Renal pelvis (tissue), 12 donors: ENCODE measurements around the gene FOXC2. TPM values are rescaled to one million over a fixed set of nuclear protein-coding genes. Genes with fewer than 3 reads are reported as not detected.

Experiments
- DNase-seq: peaks from one replicate; pipeline ENCODE4 v3.0.0-alpha.2; 2013
- long read RNA-seq, 16 experiments: transcript quantifications; one replicate each; lab custom pipeline, GENCODE V29; 2026
- polyA plus RNA-seq, 3 donors: library from polyadenylated mRNA; unstranded; fragments of 120-200 nt; gene quantifications; one replicate each; pipeline ENCODE4 v1.2.1, GENCODE V29; 2013; ENCODE audit not compliant: insufficient read length in 3 of 3

The FOXC2 gene
- 10 to 100 TPM; 38.0 to 56.3 (median 48.5) TPM for polyA plus RNA-seq
- long read RNA-seq, donor 1, transcript FOXC2-201 (1 exons, 2,478 nt): major isoform, 31 of 56 reads
- long read RNA-seq, donor 1, transcript FOXC2-202 (1 exons, 2,900 nt): minor isoform, 25 of 56 reads
- long read RNA-seq, donor 1, partial matches to known transcripts: 0 of 56 reads
- long read RNA-seq, donor 1, other reads (novel, unspliced or antisense): 0 of 56 reads
- long read RNA-seq, donor 2, transcript FOXC2-202 (1 exons, 2,900 nt): major isoform, 29 of 42 reads
- long read RNA-seq, donor 2, transcript FOXC2-201 (1 exons, 2,478 nt): minor isoform, 13 of 42 reads
- long read RNA-seq, donor 2, partial matches to known transcripts: 0 of 42 reads
- long read RNA-seq, donor 2, other reads (novel, unspliced or antisense): 0 of 42 reads
- long read RNA-seq, donor 3, transcript FOXC2-201 (1 exons, 2,478 nt): major isoform, 39 of 67 reads
- long read RNA-seq, donor 3, transcript FOXC2-202 (1 exons, 2,900 nt): minor isoform, 28 of 67 reads
- long read RNA-seq, donor 3, partial matches to known transcripts: 0 of 67 reads
- long read RNA-seq, donor 3, other reads (novel, unspliced or antisense): 0 of 67 reads
- long read RNA-seq, donor 4, transcript FOXC2-202 (1 exons, 2,900 nt): minor isoform, 24 of 54 reads
- long read RNA-seq, donor 4, transcript FOXC2-201 (1 exons, 2,478 nt): major isoform, 30 of 54 reads
- long read RNA-seq, donor 4, partial matches to known transcripts: 0 of 54 reads
- long read RNA-seq, donor 4, other reads (novel, unspliced or antisense): 0 of 54 reads
- long read RNA-seq, donor 5, transcript FOXC2-201 (1 exons, 2,478 nt): major isoform, 20 of 36 reads
- long read RNA-seq, donor 5, transcript FOXC2-202 (1 exons, 2,900 nt): minor isoform, 16 of 36 reads
- long read RNA-seq, donor 5, partial matches to known transcripts: 0 of 36 reads
- long read RNA-seq, donor 5, other reads (novel, unspliced or antisense): 0 of 36 reads
- long read RNA-seq, donor 6, transcript FOXC2-201 (1 exons, 2,478 nt): major isoform, 35 of 57 reads
- long read RNA-seq, donor 6, transcript FOXC2-202 (1 exons, 2,900 nt): minor isoform, 22 of 57 reads
- long read RNA-seq, donor 6, partial matches to known transcripts: 0 of 57 reads
- long read RNA-seq, donor 6, other reads (novel, unspliced or antisense): 0 of 57 reads
- long read RNA-seq, donor 7, transcript FOXC2-201 (1 exons, 2,478 nt): major isoform, 64 of 102 reads
- long read RNA-seq, donor 7, transcript FOXC2-202 (1 exons, 2,900 nt): minor isoform, 38 of 102 reads
- long read RNA-seq, donor 7, partial matches to known transcripts: 0 of 102 reads
- long read RNA-seq, donor 7, other reads (novel, unspliced or antisense): 0 of 102 reads
- long read RNA-seq, donor 8, transcript FOXC2-201 (1 exons, 2,478 nt): major isoform, 27 of 40 reads
- long read RNA-seq, donor 8, transcript FOXC2-202 (1 exons, 2,900 nt): minor isoform, 13 of 40 reads
- long read RNA-seq, donor 8, partial matches to known transcripts: 0 of 40 reads
- long read RNA-seq, donor 8, other reads (novel, unspliced or antisense): 0 of 40 reads
- long read RNA-seq, donor 9, transcript FOXC2-201 (1 exons, 2,478 nt): minor isoform, 27 of 55 reads
- long read RNA-seq, donor 9, transcript FOXC2-202 (1 exons, 2,900 nt): major isoform, 28 of 55 reads
- long read RNA-seq, donor 9, partial matches to known transcripts: 0 of 55 reads
- long read RNA-seq, donor 9, other reads (novel, unspliced or antisense): 0 of 55 reads
- long read RNA-seq, donor 10, transcript FOXC2-201 (1 exons, 2,478 nt): major isoform, 29 of 50 reads
- long read RNA-seq, donor 10, transcript FOXC2-202 (1 exons, 2,900 nt): minor isoform, 21 of 50 reads
- long read RNA-seq, donor 10, partial matches to known transcripts: 0 of 50 reads
- long read RNA-seq, donor 10, other reads (novel, unspliced or antisense): 0 of 50 reads
- long read RNA-seq, donor 11, transcript FOXC2-201 (1 exons, 2,478 nt): major isoform, 49 of 81 reads
- long read RNA-seq, donor 11, transcript FOXC2-202 (1 exons, 2,900 nt): minor isoform, 32 of 81 reads
- long read RNA-seq, donor 11, partial matches to known transcripts: 0 of 81 reads
- long read RNA-seq, donor 11, other reads (novel, unspliced or antisense): 0 of 81 reads
- long read RNA-seq, donor 12, transcript FOXC2-202 (1 exons, 2,900 nt): major isoform, 38 of 68 reads
- long read RNA-seq, donor 12, transcript FOXC2-201 (1 exons, 2,478 nt): minor isoform, 30 of 68 reads
- long read RNA-seq, donor 12, partial matches to known transcripts: 0 of 68 reads
- long read RNA-seq, donor 12, other reads (novel, unspliced or antisense): 0 of 68 reads
- long read RNA-seq, donor 13, transcript FOXC2-202 (1 exons, 2,900 nt): minor isoform, 18 of 76 reads
- long read RNA-seq, donor 13, transcript FOXC2-201 (1 exons, 2,478 nt): major isoform, 58 of 76 reads
- long read RNA-seq, donor 13, partial matches to known transcripts: 0 of 76 reads
- long read RNA-seq, donor 13, other reads (novel, unspliced or antisense): 0 of 76 reads
- long read RNA-seq, donor 14: 0 reads
- long read RNA-seq, donor 15: 0 reads
- long read RNA-seq, donor 16, transcript FOXC2-201 (1 exons, 2,478 nt): major isoform, 57 of 82 reads
- long read RNA-seq, donor 16, transcript FOXC2-202 (1 exons, 2,900 nt): minor isoform, 25 of 82 reads
- long read RNA-seq, donor 16, partial matches to known transcripts: 0 of 82 reads
- long read RNA-seq, donor 16, other reads (novel, unspliced or antisense): 0 of 82 reads

DNA sequence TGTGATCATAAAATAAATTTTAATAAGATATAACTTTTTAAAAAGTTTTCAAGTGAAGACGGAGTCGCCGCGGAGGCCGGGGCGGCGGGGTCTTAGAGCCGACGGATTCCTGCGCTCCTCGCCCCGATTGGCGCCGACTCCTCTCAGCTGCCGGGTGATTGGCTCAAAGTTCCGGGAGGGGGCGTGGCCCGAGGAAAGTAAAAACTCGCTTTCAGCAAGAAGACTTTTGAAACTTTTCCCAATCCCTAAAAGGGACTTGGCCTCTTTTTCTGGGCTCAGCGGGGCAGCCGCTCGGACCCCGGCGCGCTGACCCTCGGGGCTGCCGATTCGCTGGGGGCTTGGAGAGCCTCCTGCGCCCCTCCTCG is at the start of gene FOXC2:
Gene FOXC2, plus strand, starts transcription at position 229 of the 365 bp plus-strand sequence. CDS start 507 bp downstream, outside the sequence.
- peak; percentile 97 for DNase-seq

DNA sequence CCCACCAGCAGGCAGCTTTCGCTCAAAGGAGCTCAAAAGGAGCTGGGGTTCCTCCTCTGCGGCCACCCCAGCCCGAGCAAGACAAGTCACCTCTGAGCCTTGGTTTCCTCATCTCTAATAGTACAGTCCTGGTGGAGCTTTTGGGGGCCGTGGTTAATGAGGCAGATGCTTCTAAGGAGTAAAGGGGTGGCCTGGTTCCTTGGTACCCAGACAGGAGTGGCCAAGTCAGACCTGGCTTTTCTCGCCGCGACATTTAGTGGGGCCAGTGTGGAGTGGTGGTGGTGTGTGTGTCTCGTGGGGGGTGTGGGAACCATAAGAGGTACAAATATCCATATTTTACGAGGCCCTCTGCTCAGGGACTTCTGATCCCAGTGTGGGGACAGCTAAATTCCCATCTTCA is 49.6 kb upstream of the FOXC2 start:
- DNase-seq: no peak

DNA sequence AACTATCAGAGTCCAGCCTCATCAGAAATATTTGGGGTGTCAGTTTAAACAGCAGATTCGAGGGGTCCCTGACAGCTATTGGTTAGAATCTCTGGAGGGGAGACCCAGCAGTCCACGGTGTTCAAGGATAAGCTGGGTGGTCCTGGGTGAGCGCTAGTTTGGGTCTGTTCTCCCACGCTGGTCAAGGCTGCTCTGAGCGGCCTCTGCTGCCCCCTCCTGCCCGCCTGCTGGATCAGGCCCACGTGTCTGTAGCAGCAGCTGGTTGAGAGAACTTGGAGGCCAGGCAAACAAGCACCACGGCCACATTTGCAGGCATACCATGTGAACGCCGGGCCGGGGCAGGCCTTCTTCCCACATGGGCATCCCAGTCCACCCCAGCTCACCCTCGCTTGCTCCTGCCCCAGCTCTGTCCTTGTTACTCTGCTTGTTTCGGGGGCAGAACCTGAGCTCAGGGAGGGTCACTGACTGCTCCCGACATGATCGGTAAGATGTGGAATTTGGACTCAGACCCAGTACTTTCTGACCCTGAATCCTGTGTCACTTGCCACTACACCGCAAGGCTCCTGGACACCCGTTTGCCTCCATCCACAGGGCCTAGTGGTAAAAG is 48.9 kb upstream of the FOXC2 start:
- DNase-seq: no peak

DNA sequence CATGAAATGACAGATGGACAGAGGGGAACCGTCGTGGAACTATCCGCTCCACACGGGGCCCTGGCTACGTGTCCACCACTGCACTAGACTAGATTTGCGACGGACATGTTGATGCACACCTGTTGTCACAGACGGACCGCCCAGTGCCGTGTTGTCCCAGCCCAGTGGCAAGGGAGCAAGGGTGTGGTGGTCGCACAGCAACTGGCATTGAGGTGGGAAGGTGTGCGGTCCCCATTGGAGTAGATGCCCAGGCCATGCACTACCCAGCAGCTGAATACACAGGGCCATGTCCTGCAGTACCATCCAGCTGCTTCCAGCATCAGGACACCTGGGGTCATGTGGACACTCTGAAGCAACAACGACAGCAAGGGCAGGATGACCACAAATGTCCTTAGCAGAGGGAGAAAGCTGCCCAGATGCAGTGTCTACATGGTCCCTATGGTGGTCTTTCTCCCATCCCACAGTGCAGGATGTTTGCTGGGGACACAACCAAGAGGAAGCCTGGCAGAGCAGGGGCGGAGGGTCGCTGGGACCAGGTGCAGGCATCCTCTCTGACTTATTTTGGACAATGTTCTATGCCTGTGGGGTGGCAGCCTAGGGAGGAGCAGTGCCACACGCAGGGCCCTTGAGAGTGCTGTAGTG is 47.5 kb upstream of the FOXC2 start:
- no peak for DNase-seq

DNA sequence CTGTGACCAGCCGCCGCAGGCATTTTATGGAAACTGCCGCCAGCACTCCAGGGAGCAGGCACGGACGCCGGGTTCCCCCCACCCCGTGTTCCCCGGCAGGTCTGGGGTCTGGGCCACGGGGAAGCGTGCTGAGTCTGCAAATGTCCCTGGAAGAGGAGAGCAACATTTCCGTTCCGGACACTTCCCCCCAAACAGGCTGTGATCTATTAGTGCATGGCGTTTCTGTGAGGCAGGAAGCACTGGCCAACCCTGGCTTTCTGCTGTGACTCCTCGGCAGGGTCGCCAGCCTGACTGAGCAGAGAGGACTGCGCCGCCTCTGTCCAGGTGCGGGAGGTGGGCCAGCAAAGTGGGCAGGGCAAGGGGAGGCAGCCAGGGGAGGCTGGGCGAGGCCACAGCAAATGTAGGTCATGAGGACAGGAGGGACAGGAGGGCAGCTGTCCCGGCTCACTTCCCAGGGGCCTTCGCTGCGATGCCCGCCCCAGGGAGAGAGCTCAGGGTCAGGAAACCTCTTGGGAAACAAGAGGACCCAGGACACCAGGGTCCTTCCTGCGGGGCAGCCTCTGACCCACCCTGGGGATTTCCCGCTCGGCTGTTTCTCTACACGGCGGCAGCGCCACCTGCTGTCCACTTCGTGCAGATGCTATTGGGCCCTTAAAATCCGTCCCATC is 46.8 kb upstream of the FOXC2 start:
- DNase-seq: no peak

DNA sequence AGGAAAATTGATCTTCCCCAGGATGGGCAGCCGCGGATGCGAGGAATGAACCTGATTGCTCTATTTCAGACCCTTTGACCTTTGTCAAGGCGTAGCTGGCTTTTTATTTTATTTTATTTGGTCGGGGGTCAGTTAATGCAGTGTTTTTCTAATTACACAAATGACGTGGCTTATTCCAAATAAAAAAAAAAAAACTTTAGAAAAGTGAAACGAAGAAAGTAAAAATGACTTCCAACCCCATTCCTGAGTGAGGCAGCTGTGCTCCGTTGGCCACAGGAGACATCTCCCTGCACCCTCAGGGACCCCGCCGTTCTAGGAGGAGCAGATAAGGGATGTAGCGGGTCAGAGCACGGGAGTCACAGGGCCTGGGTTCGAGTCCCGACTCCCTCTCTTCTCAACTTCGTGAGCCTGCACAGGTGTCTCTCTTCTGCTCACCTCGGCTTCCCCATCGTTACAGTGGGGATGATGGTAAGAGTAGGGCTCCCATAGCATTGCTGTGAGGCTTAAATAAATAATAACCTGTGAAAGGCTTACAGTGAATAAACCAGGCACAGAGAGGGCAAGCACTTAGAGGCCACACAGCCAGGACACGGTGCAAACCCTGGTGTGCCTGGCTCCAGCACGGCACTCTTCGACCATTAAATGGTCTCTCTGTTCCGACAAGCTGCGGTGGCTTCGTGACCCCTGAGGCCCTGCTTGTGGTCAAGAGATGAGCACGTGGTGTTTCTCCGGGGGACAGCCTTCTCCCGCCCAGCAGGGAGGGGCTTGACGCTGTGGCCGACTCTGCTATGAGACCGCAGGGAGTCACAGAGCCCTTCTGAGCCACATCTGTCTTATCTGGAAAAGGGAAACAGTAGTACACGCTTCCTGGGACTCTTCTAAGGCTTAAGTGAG is 46.1 kb upstream of the FOXC2 start:
- DNase-seq: no peak

DNA sequence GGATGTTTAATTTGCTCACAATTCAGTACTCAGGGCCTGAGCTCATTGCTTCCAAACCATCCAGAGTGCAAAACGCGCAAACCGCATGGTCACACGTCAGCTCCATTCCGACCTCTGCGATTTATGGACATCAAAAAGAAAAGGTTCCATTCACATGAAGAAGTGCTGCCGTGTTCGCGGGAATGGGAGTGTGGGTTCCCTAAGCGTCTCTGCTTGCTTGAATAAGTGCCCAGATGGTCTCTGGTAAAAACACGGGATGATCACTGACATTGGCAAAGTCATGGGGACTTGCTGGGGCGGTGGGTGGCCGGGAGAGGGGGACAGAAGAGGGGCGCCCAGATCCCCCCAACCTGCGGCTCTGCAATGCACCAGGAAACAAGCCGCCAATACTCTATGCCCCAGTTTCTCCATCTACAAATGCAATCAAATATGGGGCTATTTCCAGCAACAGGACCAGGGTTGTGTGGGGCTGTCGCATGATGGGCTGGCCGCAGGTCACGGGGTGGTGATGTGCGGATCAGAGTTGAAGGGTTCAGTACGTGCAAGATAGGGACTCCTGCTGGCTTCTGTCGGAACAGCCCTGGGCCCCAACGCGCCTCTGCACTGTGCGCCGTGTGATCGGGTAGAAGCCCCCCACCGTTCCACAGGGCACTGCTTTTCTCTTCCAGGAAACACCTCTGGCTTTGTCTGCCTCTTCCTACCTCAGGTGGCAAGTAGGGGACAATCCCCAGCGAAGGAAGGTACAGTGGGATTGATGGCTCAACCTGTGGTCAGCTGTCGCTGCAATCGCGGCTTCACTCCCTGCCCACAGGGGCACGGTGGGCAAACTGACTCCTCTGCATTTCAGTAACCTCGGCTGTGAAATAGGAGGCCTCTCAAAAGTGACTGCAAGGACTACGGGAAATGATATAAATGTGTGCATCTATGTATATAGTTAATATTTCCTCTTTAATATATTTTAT is 45.1 kb upstream of the FOXC2 start:
- DNase-seq: no peak

DNA sequence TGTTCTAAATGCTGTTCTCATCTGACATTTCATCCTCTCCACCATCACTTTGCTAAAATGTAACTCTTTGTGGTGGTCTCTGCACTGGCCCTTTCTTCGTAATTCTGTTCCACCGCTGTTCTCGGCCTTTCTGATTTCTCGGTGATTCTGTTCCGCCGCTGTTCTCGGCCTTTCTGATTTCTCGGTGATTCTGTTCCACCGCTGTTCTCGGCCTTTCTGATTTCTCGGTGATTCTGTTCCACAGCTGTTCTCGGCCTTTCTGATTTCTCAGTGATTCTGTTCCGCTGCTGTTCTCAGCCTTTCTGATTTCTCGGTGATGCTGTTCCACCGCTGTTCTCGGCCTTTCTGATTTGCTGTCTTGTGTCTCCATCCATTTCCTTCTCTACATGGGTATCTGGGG is 44.0 kb upstream of the FOXC2 start:
- no peak for DNase-seq

DNA sequence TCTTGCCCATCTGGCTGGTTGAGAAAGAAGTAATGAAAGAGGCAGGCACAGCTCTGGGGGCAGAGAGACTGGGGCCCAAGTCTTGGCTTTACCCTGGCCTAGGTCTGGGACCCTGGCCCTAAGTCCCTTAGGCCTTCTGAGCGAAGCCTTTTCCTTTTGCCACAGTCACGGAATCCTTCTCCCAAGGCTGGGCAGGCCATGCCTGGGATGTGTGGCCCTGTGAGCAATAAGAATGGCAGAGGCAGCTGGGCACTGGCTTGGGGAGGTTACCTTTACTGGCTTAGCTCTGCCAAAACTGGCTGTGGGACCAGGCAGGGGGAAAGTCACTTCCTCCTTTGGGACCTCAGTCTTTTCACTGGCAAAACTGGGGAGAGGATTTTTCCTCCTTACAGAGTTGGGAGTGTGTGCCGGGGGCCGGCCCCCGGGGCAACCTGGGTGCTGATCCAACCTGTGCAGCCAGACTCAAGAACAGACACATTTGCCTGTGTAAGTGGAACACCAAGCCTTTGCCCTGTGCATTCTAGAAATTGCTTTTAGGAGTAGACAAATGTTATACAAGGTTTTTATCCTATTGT is 43.4 kb upstream of the FOXC2 start:
- no peak for DNase-seq

DNA sequence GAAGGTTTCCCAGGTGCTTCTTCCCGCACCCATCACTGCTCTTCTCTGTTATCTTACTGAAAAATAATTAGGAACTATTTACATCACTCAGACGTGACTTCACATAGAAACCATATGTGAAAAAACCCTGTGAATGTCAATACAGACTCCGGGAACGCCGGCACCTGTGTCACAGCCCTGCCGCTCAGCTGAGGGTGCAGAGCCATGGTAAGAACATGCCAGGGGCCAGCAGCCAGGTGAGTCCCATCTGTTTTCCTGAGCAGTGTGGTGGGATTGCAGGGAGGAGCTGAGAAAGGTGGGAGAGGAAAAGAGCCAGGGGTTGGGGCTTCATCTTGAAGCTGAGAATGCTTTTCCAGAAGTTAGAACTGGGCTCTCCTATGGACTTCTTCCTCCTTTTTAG is 42.6 kb upstream of the FOXC2 start:
- no peak for DNase-seq

DNA sequence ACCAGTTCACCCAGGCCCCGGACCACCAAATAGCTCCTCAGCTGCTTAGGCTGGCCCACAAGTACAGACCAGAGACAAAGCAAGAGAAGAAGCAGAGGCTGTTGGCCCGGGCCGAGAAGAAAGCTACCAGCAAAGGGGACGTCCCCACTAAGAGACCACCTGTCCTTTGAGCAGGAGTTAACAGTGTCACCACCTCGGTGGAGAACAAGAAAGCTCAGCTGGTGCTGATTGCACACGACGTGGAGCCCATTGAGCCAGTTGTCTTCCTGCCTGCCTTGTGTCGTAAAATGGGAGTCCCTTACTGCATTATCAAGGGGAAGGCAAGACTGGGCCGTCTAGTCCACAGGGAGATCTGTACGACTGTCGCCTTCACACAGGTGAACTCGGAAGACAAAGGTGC is 40.9 kb upstream of the FOXC2 start:
- DNase-seq: no peak

DNA sequence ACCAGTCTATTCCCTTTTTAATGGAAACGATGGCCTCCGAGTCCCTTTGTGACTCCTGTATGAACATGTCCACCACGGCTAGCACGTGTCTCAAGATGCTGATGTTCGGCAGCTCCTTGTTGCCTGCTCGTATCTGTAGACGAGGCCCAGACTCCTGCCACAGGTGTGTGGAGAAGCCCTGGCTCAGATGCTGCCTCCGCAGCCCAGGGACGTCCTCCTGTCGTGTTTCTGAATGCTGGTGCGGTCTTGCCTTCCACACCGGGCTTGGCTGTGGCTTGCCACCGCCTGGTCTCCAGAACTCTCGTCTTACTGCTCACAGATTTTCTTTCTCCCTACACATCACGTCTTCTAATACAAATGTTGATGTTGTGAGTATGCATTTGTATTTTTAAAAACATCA is 39.3 kb upstream of the FOXC2 start:
- DNase-seq: no peak

DNA sequence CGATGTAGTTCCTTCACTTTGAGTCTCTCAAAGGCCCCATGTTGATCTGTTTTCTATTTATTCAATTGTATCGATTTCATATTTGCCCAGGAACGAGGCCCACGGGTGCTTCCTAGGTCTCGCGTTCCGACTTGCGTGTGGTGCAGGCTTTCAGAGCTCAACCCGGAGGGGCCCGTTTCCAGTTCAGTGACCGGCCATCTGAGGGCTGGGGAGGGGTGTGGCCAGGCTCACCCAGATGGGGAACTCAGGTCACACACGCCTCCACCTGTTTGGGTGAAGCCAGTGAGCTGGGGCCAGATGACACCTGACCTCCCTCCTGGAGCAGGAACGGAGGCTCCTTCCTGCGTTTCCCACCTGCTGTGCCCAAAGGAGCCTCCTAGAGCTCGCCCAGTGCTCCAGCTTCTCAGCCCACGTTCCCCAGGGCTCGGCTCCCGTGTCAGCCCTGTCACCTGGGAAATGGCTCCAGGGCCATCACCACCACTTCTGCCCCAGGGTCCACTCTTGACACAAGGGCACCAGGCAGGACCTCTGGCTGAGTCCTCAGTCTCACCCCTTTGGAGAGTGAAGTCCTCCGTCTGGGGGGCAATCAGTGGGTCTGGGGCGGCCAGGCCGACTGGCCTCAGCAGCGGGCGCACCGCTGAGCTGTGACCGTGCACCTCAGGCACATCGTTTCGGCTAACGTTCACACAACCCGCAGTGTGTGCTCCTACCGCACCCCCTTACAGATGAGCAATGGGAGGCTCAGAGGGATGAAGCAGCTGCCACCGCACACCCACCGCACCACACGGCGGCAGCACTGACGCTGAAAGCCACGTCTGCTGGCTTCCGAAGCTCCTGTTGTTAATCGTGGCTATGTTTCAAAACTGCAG is 38.3 kb upstream of the FOXC2 start:
- DNase-seq: no peak

DNA sequence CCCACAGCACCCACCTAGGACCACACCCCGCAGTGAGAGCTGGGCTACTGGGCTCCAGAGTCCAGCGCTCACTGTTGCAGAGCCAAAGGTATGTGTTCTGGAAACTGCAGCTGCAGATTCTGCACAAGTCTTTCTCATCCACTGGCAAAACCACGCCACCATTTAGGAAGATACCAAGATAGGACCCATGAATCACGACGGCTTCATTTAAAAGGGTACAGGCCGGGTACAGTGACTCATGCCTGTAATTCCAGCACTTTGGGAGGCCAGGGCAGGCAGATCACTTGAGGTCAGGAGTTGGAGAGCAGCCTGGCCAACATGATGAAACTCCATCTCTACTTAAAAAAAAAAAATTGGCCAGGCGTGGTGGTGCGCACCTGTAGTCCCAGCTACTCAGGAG is 37.5 kb upstream of the FOXC2 start:
- no peak for DNase-seq
